Measurements from ENCODE around the gene ZNF280D. TPM values are rescaled to one million over a fixed set of nuclear protein-coding genes. Genes with fewer than 3 reads are reported as not detected.

Gene ZNF280D
- total RNA-seq, 1 donor from 2014 or later = 24.0 TPM

DNA sequence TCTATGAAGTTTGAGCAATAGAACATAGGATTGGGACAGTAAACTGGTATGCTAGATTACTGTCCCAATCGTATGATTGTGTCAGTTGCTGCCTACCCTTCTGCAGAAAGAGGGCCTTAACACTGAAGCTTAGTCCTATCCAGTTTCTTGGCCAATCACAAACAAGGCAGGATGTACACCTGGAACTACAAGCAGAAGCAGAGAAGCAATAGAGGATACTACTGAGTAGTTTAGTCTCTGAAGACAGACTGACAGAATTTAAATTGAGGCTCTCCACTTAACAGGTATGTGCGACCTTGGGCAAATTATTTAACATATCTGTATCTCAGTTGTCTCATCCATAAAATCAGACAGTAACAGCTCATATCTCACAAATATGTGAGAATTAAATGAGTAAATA, 85.0 kb downstream of the ZNF280D start:
- Mint-ChIP-seq H3K36me3 (ENCODE audit: low read depth) (peaks cover 33% of the 10 kb centered on the region), H3K9me3 (no peaks in the 10 kb centered on the region), H3K27me3 (ENCODE audit: low read depth) (no peaks in the 10 kb centered on the region), H3K4me1 (ENCODE audit: low read depth) (peaks cover 3% of the 10 kb centered on the region), H3K27ac (no peak overlapping the region), H3K4me3 (ENCODE audit: low read depth) (no peak overlapping the region)
- no peak for DNase-seq (ENCODE audit: low spot score)
- intact Hi-C loops (cut with micrococcal nuclease) = no loop called here

DNA sequence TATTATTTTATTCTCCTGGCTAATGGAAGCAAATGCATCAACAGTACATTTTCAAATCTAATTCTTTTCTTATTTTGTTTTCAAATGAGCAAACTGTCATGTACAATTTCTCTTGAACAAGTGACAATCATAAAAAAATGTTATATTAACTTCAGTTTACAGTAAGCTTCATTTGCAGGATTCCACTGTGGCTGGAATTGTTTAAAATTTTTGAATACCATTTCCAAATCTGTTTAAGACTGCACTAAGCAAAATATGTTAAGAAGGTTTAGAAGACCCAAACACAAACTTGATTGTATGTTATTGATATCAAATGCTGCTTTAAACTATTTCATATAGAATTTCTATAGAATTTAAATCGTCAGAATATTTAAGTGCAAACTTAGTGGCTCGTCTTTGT, 92.8 kb downstream of the ZNF280D start:
- Mint-ChIP-seq H3K4me1 (ENCODE audit: low read depth) (peaks cover 6% of the 10 kb centered on the region), H3K4me3 (ENCODE audit: low read depth) (no peak overlapping the region), H3K36me3 (ENCODE audit: low read depth) (peaks cover 3% of the 10 kb centered on the region), H3K9me3 (no peaks in the 10 kb centered on the region), H3K27ac (no peak overlapping the region), H3K27me3 (ENCODE audit: low read depth) (no peaks in the 10 kb centered on the region)
- no peak for DNase-seq (ENCODE audit: low spot score)
- intact Hi-C loops (cut with micrococcal nuclease) = no loop called here

DNA sequence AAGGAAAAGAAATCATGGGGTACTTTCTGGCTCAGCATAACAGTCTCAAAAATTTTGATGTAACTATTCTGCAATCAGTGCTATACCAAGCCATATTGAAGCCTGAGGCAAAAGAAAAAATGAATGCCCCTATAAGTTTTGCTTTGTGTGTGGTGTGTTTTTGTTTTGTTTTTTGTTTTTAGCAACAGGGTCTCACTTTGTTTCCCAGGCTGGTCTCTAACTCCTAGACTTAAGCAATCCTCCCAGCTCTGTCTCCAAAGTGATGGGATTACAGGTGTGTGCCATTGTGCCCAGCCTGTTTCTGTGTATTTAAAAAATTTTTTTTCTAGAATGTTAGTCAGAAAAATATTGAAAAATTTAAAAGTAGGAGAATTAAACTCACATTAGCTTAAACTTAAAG, 93.2 kb downstream of the ZNF280D start:
- no peaks in the 10 kb centered on the region for H3K27me3 Mint-ChIP-seq (ENCODE audit: low read depth)
- H3K4me3 Mint-ChIP-seq (ENCODE audit: low read depth) = no peak overlapping the region
- peaks cover 3% of the 10 kb centered on the region for H3K36me3 Mint-ChIP-seq (ENCODE audit: low read depth)
- DNase-seq (ENCODE audit: low spot score) = no peak
- intact Hi-C loops (cut with micrococcal nuclease) = no loop called here
- H3K9me3 Mint-ChIP-seq = no peaks in the 10 kb centered on the region
- H3K4me1 Mint-ChIP-seq (ENCODE audit: low read depth) = peaks cover 6% of the 10 kb centered on the region
- H3K27ac Mint-ChIP-seq = no peak overlapping the region

DNA sequence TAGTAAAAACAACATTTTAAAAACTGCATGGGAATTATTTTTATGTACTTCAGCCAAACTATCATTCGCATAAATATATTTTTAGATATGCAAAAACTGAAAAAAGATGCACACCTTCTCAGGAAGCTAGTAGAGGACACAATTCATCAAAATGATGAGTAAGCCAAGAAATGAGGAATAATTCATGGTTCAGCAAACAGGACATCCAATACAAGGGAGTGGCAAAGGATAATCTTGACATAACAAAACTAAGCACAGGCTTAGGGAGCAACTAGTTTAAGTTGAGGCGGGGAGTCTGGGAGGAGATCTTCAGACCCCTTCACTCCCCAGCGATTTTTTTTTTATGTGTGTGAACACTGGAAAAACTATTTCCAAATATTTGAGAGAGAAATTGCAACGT, 93.7 kb downstream of the ZNF280D start:
- DNase-seq (ENCODE audit: low spot score) = no peak
- H3K27me3 Mint-ChIP-seq (ENCODE audit: low read depth) = no peaks in the 10 kb centered on the region
- no peak overlapping the region for H3K27ac Mint-ChIP-seq
- no peaks in the 10 kb centered on the region for H3K9me3 Mint-ChIP-seq
- H3K4me3 Mint-ChIP-seq (ENCODE audit: low read depth) = no peak overlapping the region
- peaks cover 2% of the 10 kb centered on the region for H3K36me3 Mint-ChIP-seq (ENCODE audit: low read depth)
- intact Hi-C loops (cut with micrococcal nuclease) = no loop called here
- H3K4me1 Mint-ChIP-seq (ENCODE audit: low read depth) = peaks cover 6% of the 10 kb centered on the region

DNA sequence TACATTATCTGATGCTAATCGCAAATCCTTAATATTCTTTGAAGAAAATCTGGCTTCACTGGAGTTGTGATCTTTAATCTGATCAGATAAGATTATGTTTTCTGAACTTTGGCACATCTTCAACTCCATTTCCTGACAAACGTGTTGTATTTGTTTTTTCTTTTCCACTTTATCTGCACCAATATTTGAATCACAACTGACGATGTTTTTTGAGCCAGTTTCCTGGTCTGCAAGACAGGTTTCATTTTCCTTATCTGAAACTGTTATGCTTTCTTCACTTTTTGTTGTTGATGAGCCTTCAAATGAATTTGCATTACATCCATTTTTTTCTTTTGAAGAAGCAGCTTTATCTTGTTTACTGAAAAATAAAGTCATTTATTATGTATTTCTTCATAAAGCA, 101.5 kb downstream of the ZNF280D start:
- peaks cover 16% of the 10 kb centered on the region for H3K4me1 Mint-ChIP-seq (ENCODE audit: low read depth)
- H3K27me3 Mint-ChIP-seq (ENCODE audit: low read depth) = no peaks in the 10 kb centered on the region
- no peak overlapping the region for H3K27ac Mint-ChIP-seq
- H3K4me3 Mint-ChIP-seq (ENCODE audit: low read depth) = no peak overlapping the region
- H3K9me3 Mint-ChIP-seq = no peaks in the 10 kb centered on the region
- DNase-seq (ENCODE audit: low spot score) = no peak
- H3K36me3 Mint-ChIP-seq (ENCODE audit: low read depth) = peaks cover 4% of the 10 kb centered on the region
- intact Hi-C loops (cut with micrococcal nuclease) = no loop called here

DNA sequence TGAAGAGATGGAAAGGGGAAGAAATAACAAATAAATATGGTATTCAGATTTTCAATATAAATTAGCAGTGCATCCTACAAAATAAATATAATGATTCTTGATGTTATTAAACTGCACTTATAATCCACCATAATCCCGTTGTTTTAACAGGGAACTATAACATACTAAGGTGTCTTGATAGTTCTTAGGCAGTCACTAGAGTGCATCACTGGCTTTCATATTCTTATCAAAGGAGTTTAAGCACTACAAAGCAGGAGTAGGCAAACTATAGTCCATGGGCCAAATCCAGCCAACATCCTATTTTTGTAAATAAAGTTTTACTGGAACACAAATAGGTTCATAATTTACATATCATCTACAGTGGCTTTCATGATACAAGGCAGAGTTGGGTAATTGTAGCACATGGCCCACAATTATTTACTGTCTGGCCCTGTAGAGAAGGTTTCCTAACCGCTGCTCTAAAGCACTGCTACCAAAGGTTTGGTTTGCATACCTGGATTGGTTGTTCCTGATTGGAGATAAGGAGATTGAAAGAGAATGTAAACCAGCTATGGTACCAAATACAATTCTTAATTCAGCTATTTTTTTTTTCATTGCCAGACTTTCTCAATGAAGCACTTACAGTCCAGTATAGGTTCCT, 104.3 kb downstream of the ZNF280D start:
- Mint-ChIP-seq H3K4me1 (ENCODE audit: low read depth) (peaks cover 10% of the 10 kb centered on the region), H3K27ac (no peak overlapping the region), H3K4me3 (ENCODE audit: low read depth) (no peak overlapping the region), H3K9me3 (no peaks in the 10 kb centered on the region), H3K36me3 (ENCODE audit: low read depth) (peaks cover 4% of the 10 kb centered on the region), H3K27me3 (ENCODE audit: low read depth) (no peaks in the 10 kb centered on the region)
- intact Hi-C loops (cut with micrococcal nuclease) = no loop called here
- no peak for DNase-seq (ENCODE audit: low spot score)

DNA sequence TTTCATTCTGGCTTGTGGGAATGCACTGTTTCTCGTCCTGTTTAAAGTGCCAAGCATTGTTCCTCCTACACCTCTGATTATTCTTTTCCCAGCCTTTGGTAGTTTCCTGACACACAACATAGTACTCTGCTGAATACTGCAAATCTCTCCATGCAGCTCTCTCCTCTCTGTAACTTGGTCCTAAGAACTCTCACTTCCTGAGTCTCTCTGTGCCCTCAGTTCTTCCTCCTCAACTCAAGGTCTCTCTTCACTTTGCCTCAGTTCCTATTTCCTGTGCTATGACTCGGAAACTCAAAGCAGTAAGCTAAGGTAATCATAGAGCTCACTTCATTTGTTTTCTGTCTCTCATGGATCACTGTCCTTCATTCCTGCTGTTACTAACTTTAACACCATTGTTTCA, 113.4 kb downstream of the ZNF280D start:
- H3K36me3 Mint-ChIP-seq (ENCODE audit: low read depth) = no peaks in the 10 kb centered on the region
- H3K27me3 Mint-ChIP-seq (ENCODE audit: low read depth) = peaks cover 2% of the 10 kb centered on the region
- intact Hi-C loops (cut with micrococcal nuclease) = no loop called here
- H3K27ac Mint-ChIP-seq = no peak overlapping the region
- H3K9me3 Mint-ChIP-seq = peaks cover 4% of the 10 kb centered on the region
- H3K4me3 Mint-ChIP-seq (ENCODE audit: low read depth) = no peak overlapping the region
- no peak for DNase-seq (ENCODE audit: low spot score)
- peaks cover 4% of the 10 kb centered on the region for H3K4me1 Mint-ChIP-seq (ENCODE audit: low read depth)

DNA sequence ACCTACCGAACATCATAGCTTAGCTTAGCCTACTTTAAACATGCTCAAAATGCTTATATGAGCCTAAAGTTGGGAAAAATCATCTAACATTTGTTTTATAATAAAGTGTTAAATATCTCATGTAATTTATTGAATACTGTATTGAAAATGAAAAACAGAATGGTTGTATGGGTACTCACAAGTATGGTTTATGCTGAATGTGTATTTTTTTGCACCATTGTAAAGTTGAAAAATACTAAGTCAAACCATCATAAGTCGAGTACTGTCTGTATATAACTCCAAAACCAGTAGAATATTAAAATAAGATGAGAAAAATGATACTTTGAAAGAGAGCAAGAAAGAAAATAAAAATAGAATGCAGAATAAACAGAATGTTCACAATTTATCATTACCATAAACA, 115.7 kb downstream of the ZNF280D start:
- Mint-ChIP-seq H3K36me3 (ENCODE audit: low read depth) (no peaks in the 10 kb centered on the region), H3K4me1 (ENCODE audit: low read depth) (peaks cover 4% of the 10 kb centered on the region), H3K27me3 (ENCODE audit: low read depth) (peaks cover 6% of the 10 kb centered on the region), H3K27ac (no peak overlapping the region), H3K9me3 (peaks cover 4% of the 10 kb centered on the region), H3K4me3 (ENCODE audit: low read depth) (no peak overlapping the region)
- DNase-seq (ENCODE audit: low spot score) = no peak
- intact Hi-C loops (cut with micrococcal nuclease) = no loop called here

DNA sequence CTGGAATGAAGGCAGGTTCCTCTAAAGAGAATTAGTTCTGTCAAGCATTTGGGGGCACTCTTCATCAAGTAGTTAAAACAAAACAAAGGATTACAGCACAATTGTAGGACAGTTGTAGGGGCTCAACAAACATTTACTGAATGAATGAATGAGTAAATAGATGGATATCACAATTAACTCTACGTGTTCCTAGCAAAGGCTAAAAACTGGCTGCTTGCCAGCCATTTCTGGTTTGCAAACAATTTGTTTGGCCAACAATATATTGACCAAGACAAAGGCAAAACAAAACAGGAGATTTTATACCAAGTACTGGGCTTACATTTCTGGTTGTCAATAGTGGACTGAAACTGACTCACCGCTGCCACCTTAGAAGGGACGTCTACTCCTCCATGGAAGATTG, 116.8 kb downstream of the ZNF280D start:
- Mint-ChIP-seq H3K27ac (no peak overlapping the region), H3K36me3 (ENCODE audit: low read depth) (no peaks in the 10 kb centered on the region), H3K27me3 (ENCODE audit: low read depth) (peaks cover 6% of the 10 kb centered on the region), H3K4me1 (ENCODE audit: low read depth) (peaks cover 4% of the 10 kb centered on the region), H3K9me3 (peaks cover 4% of the 10 kb centered on the region), H3K4me3 (ENCODE audit: low read depth) (no peak overlapping the region)
- no peak for DNase-seq (ENCODE audit: low spot score)
- intact Hi-C loops (cut with micrococcal nuclease) = no loop called here

DNA sequence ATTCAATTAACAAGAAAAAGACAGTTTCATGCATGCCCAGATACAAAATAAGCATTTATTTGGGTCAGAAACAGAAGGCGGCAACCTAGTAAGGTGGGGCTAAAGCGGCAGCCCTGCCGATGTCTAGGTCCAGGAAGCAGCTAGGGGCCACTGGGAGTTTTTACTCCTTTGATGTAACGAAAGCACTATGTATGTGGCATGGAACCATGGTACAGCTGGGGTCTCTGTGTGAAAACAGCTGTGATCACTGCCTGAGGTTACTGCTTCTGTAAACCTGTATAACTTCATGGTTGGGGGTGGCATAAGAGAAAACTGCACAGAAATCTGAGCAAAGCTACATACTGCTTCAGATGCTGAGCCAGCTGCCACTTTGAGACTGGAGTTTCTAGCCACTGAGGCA, 119.5 kb downstream of the ZNF280D start:
- Mint-ChIP-seq H3K9me3 (no peaks in the 10 kb centered on the region), H3K27ac (no peak overlapping the region), H3K4me3 (ENCODE audit: low read depth) (no peak overlapping the region), H3K36me3 (ENCODE audit: low read depth) (no peaks in the 10 kb centered on the region), H3K27me3 (ENCODE audit: low read depth) (peaks cover 14% of the 10 kb centered on the region), H3K4me1 (ENCODE audit: low read depth) (peaks cover 3% of the 10 kb centered on the region)
- intact Hi-C loops (cut with micrococcal nuclease) = no loop called here
- no peak for DNase-seq (ENCODE audit: low spot score)

DNA sequence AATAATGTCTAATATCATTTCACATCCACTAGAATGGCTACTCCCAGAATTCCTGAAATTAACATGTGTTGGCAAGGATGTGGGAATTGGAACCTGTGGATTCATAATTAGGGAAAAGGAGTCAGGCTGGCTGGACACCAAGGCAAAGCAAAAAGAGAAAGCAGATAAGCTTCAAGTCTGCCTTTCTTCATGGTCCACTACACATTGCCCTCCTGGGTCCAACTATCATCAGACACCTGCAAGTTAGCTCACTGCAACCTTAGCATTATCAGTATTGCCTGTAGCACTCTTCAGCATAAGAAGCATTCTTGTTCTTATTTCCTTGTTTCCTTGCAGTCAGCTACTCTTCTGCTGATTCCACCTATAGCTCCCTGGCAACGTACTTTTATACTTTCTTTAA, 124.3 kb downstream of the ZNF280D start:
- Mint-ChIP-seq H3K4me3 (ENCODE audit: low read depth) (no peak overlapping the region), H3K27ac (no peak overlapping the region), H3K4me1 (ENCODE audit: low read depth) (peaks cover 14% of the 10 kb centered on the region), H3K27me3 (ENCODE audit: low read depth) (peaks cover 20% of the 10 kb centered on the region), H3K9me3 (no peaks in the 10 kb centered on the region), H3K36me3 (ENCODE audit: low read depth) (no peaks in the 10 kb centered on the region)
- intact Hi-C loops (cut with micrococcal nuclease) = no loop called here
- no peak for DNase-seq (ENCODE audit: low spot score)

DNA sequence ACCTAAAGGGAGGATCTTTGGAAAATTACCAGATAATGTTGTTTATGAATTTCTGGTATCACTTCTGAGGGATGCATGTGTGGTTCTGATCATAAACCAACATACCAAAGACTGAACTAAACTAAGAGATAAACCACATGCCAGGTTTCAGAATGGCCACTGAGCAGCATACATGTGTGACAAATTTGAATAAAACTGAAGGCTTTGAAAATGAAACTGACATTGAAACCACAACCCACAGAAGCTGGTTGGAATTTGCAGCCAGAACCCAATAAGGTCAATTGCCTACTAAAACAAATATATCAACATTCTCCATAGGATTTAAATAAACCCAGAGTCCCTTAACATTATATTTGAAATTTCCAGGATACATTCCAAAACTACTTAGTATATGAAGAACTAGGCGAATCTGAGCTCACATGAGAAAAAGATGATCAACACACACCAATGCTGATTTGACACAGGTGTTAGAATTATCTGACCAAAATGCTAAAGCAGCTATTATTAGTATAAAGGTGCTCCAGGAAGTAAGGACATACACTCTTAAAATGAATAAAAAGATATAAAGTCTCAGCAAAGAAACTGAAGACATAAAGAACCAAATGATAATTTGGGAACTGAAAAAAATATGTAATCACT, 125.0 kb downstream of the ZNF280D start:
- Mint-ChIP-seq H3K27ac (no peak overlapping the region), H3K36me3 (ENCODE audit: low read depth) (no peaks in the 10 kb centered on the region), H3K9me3 (no peaks in the 10 kb centered on the region), H3K4me1 (ENCODE audit: low read depth) (peaks cover 14% of the 10 kb centered on the region), H3K4me3 (ENCODE audit: low read depth) (no peak overlapping the region), H3K27me3 (ENCODE audit: low read depth) (peaks cover 18% of the 10 kb centered on the region)
- DNase-seq (ENCODE audit: low spot score) = no peak
- intact Hi-C loops (cut with micrococcal nuclease) = no loop called here

DNA sequence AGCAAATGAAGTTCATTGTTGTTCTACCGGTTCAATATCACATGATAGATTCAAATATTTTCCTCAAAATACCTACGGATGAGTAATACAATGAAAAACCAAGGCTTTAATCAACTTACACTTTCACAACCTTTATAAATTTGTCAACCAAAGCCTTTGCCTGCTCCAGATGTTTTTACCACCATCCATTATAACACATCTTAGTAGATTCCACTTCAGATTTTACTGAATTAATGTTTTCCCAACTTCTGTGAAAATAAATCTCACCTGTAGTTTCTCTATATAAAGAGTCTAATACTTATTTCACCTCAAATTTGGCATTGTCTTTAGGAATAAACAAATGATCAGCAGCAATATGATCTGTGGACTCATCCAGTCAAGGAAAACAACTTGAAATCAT, 131.1 kb downstream of the ZNF280D start:
- no peaks in the 10 kb centered on the region for H3K36me3 Mint-ChIP-seq (ENCODE audit: low read depth)
- H3K9me3 Mint-ChIP-seq = peaks cover 14% of the 10 kb centered on the region
- intact Hi-C loops (cut with micrococcal nuclease) = no loop called here
- H3K27ac Mint-ChIP-seq = no peak overlapping the region
- peaks cover 4% of the 10 kb centered on the region for H3K27me3 Mint-ChIP-seq (ENCODE audit: low read depth)
- no peaks in the 10 kb centered on the region for H3K4me1 Mint-ChIP-seq (ENCODE audit: low read depth)
- H3K4me3 Mint-ChIP-seq (ENCODE audit: low read depth) = no peak overlapping the region
- DNase-seq (ENCODE audit: low spot score) = no peak
